Measurements from ENCODE around the gene RAB3C. TPM values are rescaled to one million over a fixed set of nuclear protein-coding genes. Genes with fewer than 3 reads are reported as not detected.

RAB3C gene
- total RNA-seq, 2 experiments from 2014 or later, result not detected

GRCh38 chr5:58898538-58898937 is 315.7 kb downstream of the RAB3C start:
- POLR2A ChIA-PET, result interaction anchor here (0.6 kb wide), 1 partner anchor 86 kb away, joined by 3 read pairs; no protein-coding TSS in a partner anchor
- no peak for ATAC-seq (ENCODE audit: poor library complexity)

GRCh38 chr5:58901271-58901670 is 318.4 kb downstream of the RAB3C start:
- no peaks in the 10 kb centered on the region for H3K27me3 ChIP-seq (ENCODE audit: control insufficient read depth in 1 of 2, insufficient read depth in 2 of 2, low read length in 2 of 2)
- H3K36me3 ChIP-seq (ENCODE audit: insufficient read depth, low read length), result no peaks in the 10 kb centered on the region
- no peaks in the 10 kb centered on the region for H3K4me1 ChIP-seq (ENCODE audit: insufficient read depth, low read length)
- TF ChIP-seq, protein P1, sequence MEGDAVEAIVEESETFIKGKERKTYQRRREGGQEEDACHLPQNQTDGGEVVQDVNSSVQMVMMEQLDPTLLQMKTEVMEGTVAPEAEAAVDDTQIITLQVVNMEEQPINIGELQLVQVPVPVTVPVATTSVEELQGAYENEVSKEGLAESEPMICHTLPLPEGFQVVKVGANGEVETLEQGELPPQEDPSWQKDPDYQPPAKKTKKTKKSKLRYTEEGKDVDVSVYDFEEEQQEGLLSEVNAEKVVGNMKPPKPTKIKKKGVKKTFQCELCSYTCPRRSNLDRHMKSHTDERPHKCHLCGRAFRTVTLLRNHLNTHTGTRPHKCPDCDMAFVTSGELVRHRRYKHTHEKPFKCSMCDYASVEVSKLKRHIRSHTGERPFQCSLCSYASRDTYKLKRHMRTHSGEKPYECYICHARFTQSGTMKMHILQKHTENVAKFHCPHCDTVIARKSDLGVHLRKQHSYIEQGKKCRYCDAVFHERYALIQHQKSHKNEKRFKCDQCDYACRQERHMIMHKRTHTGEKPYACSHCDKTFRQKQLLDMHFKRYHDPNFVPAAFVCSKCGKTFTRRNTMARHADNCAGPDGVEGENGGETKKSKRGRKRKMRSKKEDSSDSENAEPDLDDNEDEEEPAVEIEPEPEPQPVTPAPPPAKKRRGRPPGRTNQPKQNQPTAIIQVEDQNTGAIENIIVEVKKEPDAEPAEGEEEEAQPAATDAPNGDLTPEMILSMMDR (IDR thresholded peaks at IDR 0.05), result no peak
- intact Hi-C loops (cut with DNase I, micrococcal nuclease), result no loop called here
- Mint-ChIP-seq H3K27ac (no peak overlapping the region), H3K27me3 (no peaks in the 10 kb centered on the region), H3K4me3 (no peak overlapping the region), H3K9me3 (no peaks in the 10 kb centered on the region), H3K36me3 (ENCODE audit: low read depth) (no peaks in the 10 kb centered on the region), H3K4me1 (ENCODE audit: low read depth) (no peaks in the 10 kb centered on the region)
- no peak overlapping the region for H3K27ac ChIP-seq (ENCODE audit: low read depth in 1 of 2, low read length in 2 of 2)
- ChIA-PET CTCF (interaction anchor here (0.9 kb wide), 1 partner anchor 10 kb away, joined by 4 read pairs; no protein-coding TSS in a partner anchor), POLR2A (no interaction called here)
- no peak overlapping the region for H3K4me3 ChIP-seq (ENCODE audit: low read length)
- ATAC-seq (ENCODE audit: poor library complexity) (no peak), DNase-seq (no peak)
- no peaks in the 10 kb centered on the region for H3K9me3 ChIP-seq (ENCODE audit: control insufficient read depth in 1 of 2, insufficient read depth in 1 of 2, low read length in 2 of 2)

More at GRCh38 chr5:58898538-58898937, 315.7 kb downstream of the RAB3C start:
- CTCF ChIA-PET, result no interaction called here
- Histone ChIP-seq H3K27ac (ENCODE audit: low read depth in 1 of 2, low read length in 2 of 2) (no peak overlapping the region), H3K4me3 (ENCODE audit: low read length) (no peak overlapping the region), H3K36me3 (ENCODE audit: insufficient read depth, low read length) (no peaks in the 10 kb centered on the region), H3K9me3 (ENCODE audit: control insufficient read depth in 1 of 2, insufficient read depth in 1 of 2, low read length in 2 of 2) (no peaks in the 10 kb centered on the region), H3K4me1 (ENCODE audit: insufficient read depth, low read length) (no peaks in the 10 kb centered on the region), H3K27me3 (ENCODE audit: control insufficient read depth in 1 of 2, insufficient read depth in 2 of 2, low read length in 2 of 2) (no peaks in the 10 kb centered on the region)
- TF ChIP-seq, protein P1 (IDR thresholded peaks at IDR 0.05), result no peak
- H3K27me3 Mint-ChIP-seq, result no peaks in the 10 kb centered on the region
- no peaks in the 10 kb centered on the region for H3K36me3 Mint-ChIP-seq (ENCODE audit: low read depth)
- no peaks in the 10 kb centered on the region for H3K9me3 Mint-ChIP-seq
- intact Hi-C loops (cut with DNase I, micrococcal nuclease), result no loop called here
- no peaks in the 10 kb centered on the region for H3K4me1 Mint-ChIP-seq (ENCODE audit: low read depth)
- no peak overlapping the region for H3K27ac Mint-ChIP-seq
- no peak for DNase-seq
- no peak overlapping the region for H3K4me3 Mint-ChIP-seq

- DNase-seq, result no peak
- Mint-ChIP-seq H3K36me3 (ENCODE audit: low read depth) (no peaks in the 10 kb centered on the region), H3K27me3 (no peaks in the 10 kb centered on the region), H3K4me3 (no peak overlapping the region), H3K9me3 (no peaks in the 10 kb centered on the region), H3K4me1 (ENCODE audit: low read depth) (no peaks in the 10 kb centered on the region), H3K27ac (no peak overlapping the region)
- TF ChIP-seq, protein P1 (IDR thresholded peaks at IDR 0.05), result no peak
- intact Hi-C loops (cut with DNase I, micrococcal nuclease), result no loop called here
- ChIA-PET CTCF (interaction anchor here (1.8 kb wide), 1 partner anchor 272 kb away, joined by 4 read pairs; no protein-coding TSS in a partner anchor), POLR2A (no interaction called here)
- Histone ChIP-seq H3K36me3 (ENCODE audit: insufficient read depth, low read length) (no peaks in the 10 kb centered on the region), H3K4me1 (ENCODE audit: insufficient read depth, low read length) (no peaks in the 10 kb centered on the region), H3K27ac (ENCODE audit: low read depth in 1 of 2, low read length in 2 of 2) (no peak overlapping the region), H3K9me3 (ENCODE audit: control insufficient read depth in 1 of 2, insufficient read depth in 1 of 2, low read length in 2 of 2) (no peaks in the 10 kb centered on the region), H3K27me3 (ENCODE audit: control insufficient read depth in 1 of 2, insufficient read depth in 2 of 2, low read length in 2 of 2) (no peaks in the 10 kb centered on the region), H3K4me3 (ENCODE audit: low read length) (no peak overlapping the region)
- ATAC-seq (ENCODE audit: poor library complexity), result no peak
Measured at GRCh38 chr5:58902305-58902704, 319.4 kb downstream of the RAB3C start.

Data from CD4-positive, alpha-beta T cell (primary cell).